ENCODE measurements around the gene POR.

- TF ChIP-seq EP300 (conservative IDR thresholded peaks at IDR 0.05; ENCODE audit: poor library complexity, severe bottlenecking) = no peak
- no peak for TF ChIP-seq REST (IDR thresholded peaks at IDR 0.05; ENCODE audit: borderline replicate concordance)
- TF ChIP-seq CTCF (IDR thresholded peaks at IDR 0.05; ENCODE audit: poor library complexity, severe bottlenecking) = no peak
- no peak for TF ChIP-seq POLR2AphosphoS5 (IDR thresholded peaks at IDR 0.05)
Measured at GRCh38 chr7:75869776-75870379, 45.1 kb upstream of the POR start.

Data from neural cell (in vitro differentiated cells).